Prostate gland (tissue), 2 donors: ENCODE measurements around the gene PROK2.

Source experiments
- POLR2A ChIP-seq: fragments of 450-650 bp; IDR thresholded peaks from one replicate; pipeline ENCODE4 v1.6.1; 2016; ENCODE audit warnings: antibody characterized with exemption, mild to moderate bottlenecking
- POLR2AphosphoS5 ChIP-seq: sonication (generic); formaldehyde crosslinking; IDR thresholded peaks from one replicate; pipeline ENCODE4 v1.6.1; 2017; ENCODE audit warnings: antibody characterized with exemption
- TF ChIP-seq, protein P1 (sequence below), 4 experiments: fragments of 200-600 bp in 2 of 4; fragments of 450-650 bp in 2 of 4; sonication (generic) in 2 of 4; IDR thresholded peaks; 1 replicate in 3 of 4; 2 replicates in 1 of 4; pipeline ENCODE4 v1.5.1; 2016 to 2019; ENCODE audit warnings: antibody characterized with exemption in 4 of 4, mild to moderate bottlenecking in 2 of 4, moderate library complexity in 2 of 4

- TF ChIP-seq, protein P1, sequence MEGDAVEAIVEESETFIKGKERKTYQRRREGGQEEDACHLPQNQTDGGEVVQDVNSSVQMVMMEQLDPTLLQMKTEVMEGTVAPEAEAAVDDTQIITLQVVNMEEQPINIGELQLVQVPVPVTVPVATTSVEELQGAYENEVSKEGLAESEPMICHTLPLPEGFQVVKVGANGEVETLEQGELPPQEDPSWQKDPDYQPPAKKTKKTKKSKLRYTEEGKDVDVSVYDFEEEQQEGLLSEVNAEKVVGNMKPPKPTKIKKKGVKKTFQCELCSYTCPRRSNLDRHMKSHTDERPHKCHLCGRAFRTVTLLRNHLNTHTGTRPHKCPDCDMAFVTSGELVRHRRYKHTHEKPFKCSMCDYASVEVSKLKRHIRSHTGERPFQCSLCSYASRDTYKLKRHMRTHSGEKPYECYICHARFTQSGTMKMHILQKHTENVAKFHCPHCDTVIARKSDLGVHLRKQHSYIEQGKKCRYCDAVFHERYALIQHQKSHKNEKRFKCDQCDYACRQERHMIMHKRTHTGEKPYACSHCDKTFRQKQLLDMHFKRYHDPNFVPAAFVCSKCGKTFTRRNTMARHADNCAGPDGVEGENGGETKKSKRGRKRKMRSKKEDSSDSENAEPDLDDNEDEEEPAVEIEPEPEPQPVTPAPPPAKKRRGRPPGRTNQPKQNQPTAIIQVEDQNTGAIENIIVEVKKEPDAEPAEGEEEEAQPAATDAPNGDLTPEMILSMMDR (IDR thresholded peaks at IDR 0.05): no peak
- TF ChIP-seq POLR2AphosphoS5: no peak
- no peak for TF ChIP-seq POLR2A
These were observed 31.0 kb downstream of the PROK2 start, which contains the start of gene GPR27 for GRCh38 chr3:71753701-71754609.
